ENCODE results near the gene DSCAML1. TPM values are rescaled to one million over a fixed set of nuclear protein-coding genes. Genes with fewer than 3 reads are reported as not detected.
A peak's percentile ranks its signal among the peaks of the same experiment; 100 is the strongest.

Gene DSCAML1
- total and polyA plus RNA-seq, 7 experiments from 2014 or later = 0.17 to 1.3 (median 0.60) TPM; not detected in 2

DNA sequence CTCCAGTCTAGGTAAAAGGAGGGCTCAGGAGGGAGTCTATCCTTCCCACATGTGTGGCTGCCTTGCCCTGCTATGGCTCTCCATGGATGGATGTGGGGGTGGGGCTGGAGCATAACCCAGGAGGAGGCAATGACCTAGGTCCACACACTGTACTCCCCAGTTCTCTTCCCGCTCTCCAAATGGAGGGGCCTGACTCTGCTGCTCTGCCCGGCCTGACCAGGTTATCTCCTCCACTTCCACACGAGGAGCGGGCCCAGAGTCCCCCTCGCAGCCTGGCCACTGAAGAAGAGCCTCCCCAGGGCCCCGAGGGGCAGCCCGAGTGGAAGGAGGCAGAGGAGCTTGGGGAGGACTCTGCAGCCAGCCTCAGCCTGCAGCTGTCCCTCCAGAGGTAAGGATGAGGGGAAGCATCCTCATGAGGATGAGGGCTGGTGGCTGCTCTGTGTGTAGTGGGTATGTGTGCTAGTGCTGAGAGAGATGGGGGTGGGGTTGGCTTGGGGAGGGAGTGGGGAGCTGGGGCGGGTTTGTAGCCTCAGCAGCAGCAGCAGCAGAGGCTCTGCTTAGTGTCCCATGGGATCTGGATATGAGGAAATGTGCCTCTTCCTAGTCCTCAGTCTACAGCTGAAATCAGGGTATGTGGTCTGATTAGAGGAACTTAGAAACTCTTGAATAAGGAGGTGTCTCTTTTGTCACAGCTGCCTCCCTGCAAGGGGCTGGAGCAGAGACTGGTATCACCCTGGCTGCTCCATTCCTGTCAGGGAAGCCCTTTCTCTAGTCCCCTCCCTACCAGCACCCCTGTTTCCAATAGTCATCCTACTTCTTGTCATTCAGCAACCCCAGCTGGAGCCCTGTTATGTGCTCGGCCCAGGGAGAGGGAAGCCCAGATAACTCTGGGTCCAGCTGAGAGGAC, 415.3 kb downstream of the DSCAML1 start:
- H3K4me1 Mint-ChIP-seq = peaks cover 0 to 2% (median 0%) of the 10 kb centered on the region in 7 donors
- no peak overlapping the region for H3K27ac ChIP-seq (ENCODE audit: low read depth, low read length)
- ATAC-seq (no peak), DNase-seq (no peak)
- intact Hi-C loops (cut with micrococcal nuclease) = no loop called here
- POLR2A ChIA-PET = no interaction called here
- H3K4me3 ChIP-seq (ENCODE audit: low read length) = no peak overlapping the region
- H3K9me3 Mint-ChIP-seq = no peaks in the 10 kb centered on the region
- no peak overlapping the region for H3K4me3 Mint-ChIP-seq
- peaks cover 2 to 77% (median 24%) of the 10 kb centered on the region in 5 donors for H3K36me3 Mint-ChIP-seq
- peaks cover 0 to 80% (median 4%) of the 10 kb centered on the region in 3 experiments for H3K36me3 ChIP-seq (ENCODE audit: control insufficient read depth in 2 of 3, insufficient read depth in 3 of 3, low read length in 3 of 3)
- no peaks in the 10 kb centered on the region for H3K4me1 ChIP-seq (ENCODE audit: control insufficient read depth in 2 of 2, insufficient read depth in 2 of 2, low read length in 2 of 2)
- H3K27ac Mint-ChIP-seq = no peak overlapping the region
- no peaks in the 10 kb centered on the region for H3K27me3 ChIP-seq (ENCODE audit: control insufficient read depth in 2 of 2, insufficient read depth in 2 of 2, low read length in 2 of 2)
- CTCF ChIA-PET = no interaction called here
- no peaks in the 10 kb centered on the region for H3K9me3 ChIP-seq (ENCODE audit: control insufficient read depth in 2 of 3, low read length in 3 of 3)
- H3K27me3 Mint-ChIP-seq = no peaks in the 10 kb centered on the region

DNA sequence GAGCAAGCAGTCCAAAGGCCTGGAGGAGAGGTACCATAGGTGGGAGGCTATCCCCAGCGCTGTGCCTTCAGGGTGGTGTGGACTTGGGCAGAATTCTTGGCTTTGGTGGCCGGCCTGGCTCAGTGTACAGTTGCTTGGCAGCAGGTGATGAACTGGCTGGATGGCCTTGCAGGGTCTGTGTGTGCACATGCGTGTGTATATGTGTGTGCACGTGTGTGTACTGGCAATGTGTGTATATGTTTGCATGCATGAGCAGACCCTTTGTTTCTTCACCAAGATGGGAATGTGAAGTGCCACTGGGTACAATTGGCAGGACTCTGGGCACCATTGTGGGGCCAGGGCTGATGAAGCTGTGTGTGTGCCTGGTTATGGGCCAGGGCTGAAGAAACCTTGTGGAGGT, 416.3 kb downstream of the DSCAML1 start:
- no peaks in the 10 kb centered on the region for H3K9me3 Mint-ChIP-seq
- H3K27ac Mint-ChIP-seq = no peak overlapping the region
- DNase-seq (no peak), ATAC-seq (no peak)
- H3K27me3 Mint-ChIP-seq = no peaks in the 10 kb centered on the region
- intact Hi-C loops (cut with micrococcal nuclease) = no loop called here
- H3K4me3 ChIP-seq (ENCODE audit: low read length) = no peak overlapping the region
- POLR2A ChIA-PET = no interaction called here
- no peaks in the 10 kb centered on the region for H3K9me3 ChIP-seq (ENCODE audit: control insufficient read depth in 2 of 3, low read length in 3 of 3)
- H3K27me3 ChIP-seq (ENCODE audit: control insufficient read depth in 2 of 2, insufficient read depth in 2 of 2, low read length in 2 of 2) = no peaks in the 10 kb centered on the region
- H3K36me3 Mint-ChIP-seq = peaks cover 7 to 78% (median 25%) of the 10 kb centered on the region in 5 donors
- H3K27ac ChIP-seq (ENCODE audit: low read depth, low read length) = no peak overlapping the region
- no peaks in the 10 kb centered on the region for H3K4me1 ChIP-seq (ENCODE audit: control insufficient read depth in 2 of 2, insufficient read depth in 2 of 2, low read length in 2 of 2)
- CTCF ChIA-PET = interaction anchor here (0.6 kb wide), 1 partner anchor 108 kb away, joined by 4 read pairs; no protein-coding TSS in a partner anchor
- no peak overlapping the region for H3K4me3 Mint-ChIP-seq
- H3K36me3 ChIP-seq (ENCODE audit: control insufficient read depth in 2 of 3, insufficient read depth in 3 of 3, low read length in 3 of 3) = peaks cover 0 to 80% (median 4%) of the 10 kb centered on the region in 3 experiments
- peaks cover 0 to 2% (median 0%) of the 10 kb centered on the region in 7 donors for H3K4me1 Mint-ChIP-seq

DNA sequence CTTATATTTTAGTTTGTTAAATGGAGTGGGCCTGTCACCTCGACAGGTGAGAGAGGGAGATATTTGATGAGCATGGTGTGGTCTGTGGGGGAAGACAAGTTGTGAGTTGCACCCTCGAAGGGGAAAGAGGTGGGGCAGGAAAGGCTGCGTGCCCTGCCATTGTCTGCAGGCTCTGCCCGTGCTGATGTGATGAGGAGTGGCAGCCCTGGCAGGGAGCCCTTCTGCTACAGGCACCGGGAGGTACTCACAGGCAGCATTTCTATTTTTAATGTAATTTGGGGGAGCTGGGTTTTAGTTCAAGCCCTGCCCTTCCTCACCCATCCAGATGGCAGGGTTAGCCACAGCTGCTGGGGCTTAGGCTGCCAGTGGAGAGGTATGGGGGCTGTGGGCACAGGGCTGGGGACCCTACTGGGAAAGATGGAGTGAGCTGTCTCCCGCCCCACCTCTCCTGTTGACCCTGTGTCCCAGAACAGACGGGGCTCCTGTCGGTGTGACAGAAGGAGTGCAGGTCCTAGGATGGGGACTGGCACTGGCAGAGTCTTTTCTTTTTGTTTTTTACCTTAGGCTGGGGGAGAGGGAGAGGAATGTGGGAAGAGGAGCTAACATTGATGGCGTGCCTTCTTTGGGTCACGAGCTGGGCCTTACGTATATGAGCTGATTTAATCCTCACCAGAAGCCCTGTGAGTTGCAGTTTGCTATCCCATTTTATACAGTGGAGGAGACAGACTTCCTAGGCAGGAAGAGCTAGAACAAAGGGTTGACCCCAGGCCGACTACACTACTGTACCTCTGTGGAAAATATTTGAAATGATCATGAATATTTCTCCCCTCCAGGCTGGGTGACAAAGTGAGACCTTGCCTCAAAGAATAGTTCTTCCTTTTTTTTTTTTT, 417.8 kb downstream of the DSCAML1 start:
- ChIA-PET CTCF (no interaction called here), POLR2A (no interaction called here)
- peaks cover 8 to 78% (median 27%) of the 10 kb centered on the region in 5 donors for H3K36me3 Mint-ChIP-seq
- Histone ChIP-seq H3K9me3 (ENCODE audit: control insufficient read depth in 2 of 3, low read length in 3 of 3) (no peaks in the 10 kb centered on the region), H3K27me3 (ENCODE audit: control insufficient read depth in 2 of 2, insufficient read depth in 2 of 2, low read length in 2 of 2) (no peaks in the 10 kb centered on the region), H3K4me3 (ENCODE audit: low read length) (no peak overlapping the region), H3K36me3 (ENCODE audit: control insufficient read depth in 2 of 3, insufficient read depth in 3 of 3, low read length in 3 of 3) (peaks cover 0 to 81% (median 0%) of the 10 kb centered on the region in 3 experiments), H3K4me1 (ENCODE audit: control insufficient read depth in 2 of 2, insufficient read depth in 2 of 2, low read length in 2 of 2) (no peaks in the 10 kb centered on the region), H3K27ac (ENCODE audit: low read depth, low read length) (no peak overlapping the region)
- intact Hi-C loops (cut with micrococcal nuclease) = no loop called here
- H3K9me3 Mint-ChIP-seq = no peaks in the 10 kb centered on the region
- peak overlapping the region in 1 of 9 donors; percentile 11 for H3K27ac Mint-ChIP-seq
- ATAC-seq = no peak
- no peaks in the 10 kb centered on the region for H3K4me1 Mint-ChIP-seq
- no peak overlapping the region for H3K4me3 Mint-ChIP-seq
- no peak for DNase-seq
- H3K27me3 Mint-ChIP-seq = no peaks in the 10 kb centered on the region

Other genes starting within 250 kb of the DSCAML1 start
- 1 to 10 TPM; 3.1 to 6.7 (median 4.4) TPM for gene FXYD2, start 27.5 kb upstream of the DSCAML1 start, total RNA-seq
- gene FXYD2, start 27.5 kb upstream of the DSCAML1 start, polyA plus RNA-seq = 10 to 100 TPM; 11.2 to 25.6 TPM
- 1 to 10 TPM in 1 of 5 experiments, under 1 TPM in 2, not detected in 2; 0.10 to 5.4 (median 0.98) TPM for gene FXYD6, start 79.4 kb upstream of the DSCAML1 start, total RNA-seq
- not detected for gene FXYD6, start 79.4 kb upstream of the DSCAML1 start, polyA plus RNA-seq
- 1 to 10 TPM; 2.4 to 4.1 (median 3.1) TPM for gene TMPRSS13, start 132.2 kb upstream of the DSCAML1 start, total RNA-seq
- gene TMPRSS13, start 132.2 kb upstream of the DSCAML1 start, polyA plus RNA-seq = under 1 TPM; 0.47 to 0.66 TPM
- 100 to 1,000 TPM; 154 to 300 (median 184) TPM for gene IL10RA, start 189.2 kb upstream of the DSCAML1 start, total RNA-seq
- gene IL10RA, start 189.2 kb upstream of the DSCAML1 start, polyA plus RNA-seq = 100 to 1,000 TPM in 1 of 2 donors, 10 to 100 TPM in 1; 85.2 to 163 TPM